Dendritic cell treated with granulocyte-macrophage colony-stimulating factor and Interleukin-4, amounts not matched to agents 40 ng/mL and 50 ng/mL, for 4 days (primary cell): ENCODE results near the gene LDLRAD4.
A peak's percentile ranks its signal among the peaks of the same experiment; 100 is the strongest.

Experiments used
- H3K27ac Mint-ChIP-seq: one replicate; pipeline ENCODE4 v1.8.0; 2022; ENCODE audit warnings: mild to moderate bottlenecking, mixed read lengths
- H3K27me3 Mint-ChIP-seq: one replicate; pipeline ENCODE4 v1.8.0; 2022; ENCODE audit warnings: mild to moderate bottlenecking, mixed read lengths
- H3K36me3 Mint-ChIP-seq: one replicate; pipeline ENCODE4 v1.8.0; 2022; ENCODE audit warnings: low read depth, mixed read lengths
- H3K4me1 Mint-ChIP-seq: one replicate; pipeline ENCODE4 v1.8.0; 2022; ENCODE audit warnings: low read depth, mixed read lengths
- H3K4me3 Mint-ChIP-seq: one replicate; pipeline ENCODE4 v1.8.0; 2022; ENCODE audit warnings: mild to moderate bottlenecking, moderate library complexity, mixed read lengths
- H3K9me3 Mint-ChIP-seq: one replicate; pipeline ENCODE4 v1.8.0; 2022; ENCODE audit warnings: mixed read lengths
- intact Hi-C: fragments of 100-400 bp; cut with micrococcal nuclease; formaldehyde crosslinking; loops from one replicate; pipeline ENCODE4 v1.15.0; 2022

LDLRAD4 gene

GRCh38 chr18:13369756-13370510, 151.4 kb downstream of the LDLRAD4 start:
- H3K9me3 Mint-ChIP-seq, result no peaks in the 10 kb centered on the region
- H3K4me1 Mint-ChIP-seq, result peaks cover 67% of the 10 kb centered on the region
- peaks cover 8% of the 10 kb centered on the region for H3K36me3 Mint-ChIP-seq
- H3K27ac Mint-ChIP-seq, result no peak overlapping the region
- intact Hi-C loops, result no loop called here
- H3K27me3 Mint-ChIP-seq, result peaks cover 2% of the 10 kb centered on the region
- H3K4me3 Mint-ChIP-seq, result no peak overlapping the region

GRCh38 chr18:13370995-13371625, 152.6 kb downstream of the LDLRAD4 start:
- peaks cover 11% of the 10 kb centered on the region for H3K36me3 Mint-ChIP-seq
- peaks cover 4% of the 10 kb centered on the region for H3K27me3 Mint-ChIP-seq
- peak overlapping the region; percentile 26 for H3K27ac Mint-ChIP-seq
- intact Hi-C loops, result no loop called here
- H3K9me3 Mint-ChIP-seq, result no peaks in the 10 kb centered on the region
- H3K4me3 Mint-ChIP-seq, result no peak overlapping the region
- peaks cover 77% of the 10 kb centered on the region for H3K4me1 Mint-ChIP-seq

- H3K4me1 Mint-ChIP-seq, result peaks cover 76% of the 10 kb centered on the region
- peaks cover 4% of the 10 kb centered on the region for H3K27me3 Mint-ChIP-seq
- no peaks in the 10 kb centered on the region for H3K9me3 Mint-ChIP-seq
- no peak overlapping the region for H3K4me3 Mint-ChIP-seq
- peak overlapping the region; percentile 26 for H3K27ac Mint-ChIP-seq
- peaks cover 19% of the 10 kb centered on the region for H3K36me3 Mint-ChIP-seq
- intact Hi-C loops, result no loop called here
Measured at GRCh38 chr18:13371689-13372418, 153.3 kb downstream of the LDLRAD4 start.

- intact Hi-C loops, result no loop called here
- no peak overlapping the region for H3K4me3 Mint-ChIP-seq
- H3K36me3 Mint-ChIP-seq, result peaks cover 20% of the 10 kb centered on the region
- H3K9me3 Mint-ChIP-seq, result no peaks in the 10 kb centered on the region
- peaks cover 4% of the 10 kb centered on the region for H3K27me3 Mint-ChIP-seq
- peaks cover 76% of the 10 kb centered on the region for H3K4me1 Mint-ChIP-seq
- no peak overlapping the region for H3K27ac Mint-ChIP-seq
Measured at GRCh38 chr18:13372531-13372951, 154.0 kb downstream of the LDLRAD4 start.

GRCh38 chr18:13374096-13374467, 155.5 kb downstream of the LDLRAD4 start:
- H3K9me3 Mint-ChIP-seq, result no peaks in the 10 kb centered on the region
- H3K4me1 Mint-ChIP-seq, result peaks cover 76% of the 10 kb centered on the region
- no peak overlapping the region for H3K4me3 Mint-ChIP-seq
- intact Hi-C loops, result no loop called here
- peaks cover 28% of the 10 kb centered on the region for H3K36me3 Mint-ChIP-seq
- H3K27me3 Mint-ChIP-seq, result peaks cover 8% of the 10 kb centered on the region
- H3K27ac Mint-ChIP-seq, result no peak overlapping the region

GRCh38 chr18:13374468-13375301, 156.1 kb downstream of the LDLRAD4 start:
- intact Hi-C loops, result no loop called here
- Mint-ChIP-seq H3K36me3 (peaks cover 29% of the 10 kb centered on the region), H3K4me1 (peaks cover 70% of the 10 kb centered on the region), H3K27me3 (peaks cover 8% of the 10 kb centered on the region), H3K4me3 (no peak overlapping the region), H3K27ac (peak overlapping the region; percentile 74), H3K9me3 (no peaks in the 10 kb centered on the region)

GRCh38 chr18:13375302-13376255, 157.0 kb downstream of the LDLRAD4 start:
- Mint-ChIP-seq H3K4me1 (peaks cover 69% of the 10 kb centered on the region), H3K27ac (peak overlapping the region; percentile 74), H3K27me3 (peaks cover 11% of the 10 kb centered on the region), H3K36me3 (peaks cover 29% of the 10 kb centered on the region), H3K4me3 (no peak overlapping the region), H3K9me3 (no peaks in the 10 kb centered on the region)
- intact Hi-C loops, result no loop called here

GRCh38 chr18:13376298-13376840, 157.8 kb downstream of the LDLRAD4 start:
- H3K27ac Mint-ChIP-seq, result peak overlapping the region; percentile 74
- peaks cover 22% of the 10 kb centered on the region for H3K36me3 Mint-ChIP-seq
- no peak overlapping the region for H3K4me3 Mint-ChIP-seq
- peaks cover 72% of the 10 kb centered on the region for H3K4me1 Mint-ChIP-seq
- no peaks in the 10 kb centered on the region for H3K9me3 Mint-ChIP-seq
- intact Hi-C loops, result no loop called here
- peaks cover 11% of the 10 kb centered on the region for H3K27me3 Mint-ChIP-seq

- H3K27me3 Mint-ChIP-seq, result peaks cover 11% of the 10 kb centered on the region
- no peaks in the 10 kb centered on the region for H3K9me3 Mint-ChIP-seq
- H3K27ac Mint-ChIP-seq, result no peak overlapping the region
- peaks cover 72% of the 10 kb centered on the region for H3K4me1 Mint-ChIP-seq
- H3K4me3 Mint-ChIP-seq, result no peak overlapping the region
- H3K36me3 Mint-ChIP-seq, result peaks cover 22% of the 10 kb centered on the region
- intact Hi-C loops, result no loop called here
Measured at GRCh38 chr18:13376841-13377351, 158.3 kb downstream of the LDLRAD4 start.

GRCh38 chr18:13377496-13377895, 158.9 kb downstream of the LDLRAD4 start:
- Mint-ChIP-seq H3K36me3 (peaks cover 22% of the 10 kb centered on the region), H3K27ac (no peak overlapping the region), H3K4me1 (peaks cover 71% of the 10 kb centered on the region), H3K27me3 (peaks cover 11% of the 10 kb centered on the region), H3K9me3 (no peaks in the 10 kb centered on the region), H3K4me3 (no peak overlapping the region)
- intact Hi-C loops, result no loop called here

GRCh38 chr18:13378150-13378549, 159.6 kb downstream of the LDLRAD4 start:
- Mint-ChIP-seq H3K27ac (no peak overlapping the region), H3K9me3 (no peaks in the 10 kb centered on the region), H3K27me3 (peaks cover 11% of the 10 kb centered on the region), H3K4me1 (peaks cover 74% of the 10 kb centered on the region), H3K4me3 (no peak overlapping the region), H3K36me3 (peaks cover 28% of the 10 kb centered on the region)
- intact Hi-C loops, result no loop called here

GRCh38 chr18:13379062-13379865, 160.7 kb downstream of the LDLRAD4 start:
- H3K4me1 Mint-ChIP-seq, result peaks cover 79% of the 10 kb centered on the region
- intact Hi-C loops, result no loop called here
- no peaks in the 10 kb centered on the region for H3K9me3 Mint-ChIP-seq
- peaks cover 11% of the 10 kb centered on the region for H3K27me3 Mint-ChIP-seq
- H3K27ac Mint-ChIP-seq, result no peak overlapping the region
- H3K36me3 Mint-ChIP-seq, result peaks cover 31% of the 10 kb centered on the region
- no peak overlapping the region for H3K4me3 Mint-ChIP-seq
